Osteoblast (primary cell): Measurements from ENCODE around the gene ADGRE2. TPM values are rescaled to one million over a fixed set of nuclear protein-coding genes. Genes with fewer than 3 reads are reported as not detected.

Experiments
- DNase-seq: peaks from one replicate; pipeline ENCODE4 v3.0.0; 2011; ENCODE audit warnings: low spot score, mixed read lengths; ENCODE audit not compliant: insufficient read length; ENCODE audit errors: missing footprints
- H2AFZ ChIP-seq: 2 replicates; pipeline ENCODE4 v1.6.0; 2011; ENCODE audit warnings: mild to moderate bottlenecking, low read length
- H3K27ac ChIP-seq: 2 replicates; pipeline ENCODE4 v1.5.1; 2011; ENCODE audit warnings: mild to moderate bottlenecking, low read depth, low read length, moderate library complexity
- H3K27me3 ChIP-seq: 2 replicates; pipeline ENCODE4 v1.6.0; 2012; ENCODE audit warnings: mild to moderate bottlenecking, control low read depth, inconsistent platforms, low read length, moderate library complexity; ENCODE audit not compliant: insufficient read depth
- H3K36me3 ChIP-seq: 2 replicates; pipeline ENCODE4 v1.5.1; 2011; ENCODE audit warnings: mild to moderate bottlenecking, low read length, control low read depth, moderate library complexity; ENCODE audit not compliant: insufficient read depth
- H3K4me1 ChIP-seq: 2 replicates; pipeline ENCODE4 v1.5.1; 2011; ENCODE audit warnings: mild to moderate bottlenecking, low read length, control low read depth, moderate library complexity; ENCODE audit not compliant: insufficient read depth
- H3K4me2 ChIP-seq: 2 replicates; pipeline ENCODE4 v1.6.0; 2011; ENCODE audit warnings: mild to moderate bottlenecking, low read length; ENCODE audit not compliant: insufficient read depth
- H3K4me3 ChIP-seq: fragments of 200-600 bp; sonication (generic); 3 replicates; pipeline ENCODE4 v1.5.1; 2012; ENCODE audit warnings: mild to moderate bottlenecking, low read length, inconsistent platforms; ENCODE audit not compliant: insufficient read depth
- H3K79me2 ChIP-seq: 2 replicates; pipeline ENCODE4 v1.6.0; 2012; ENCODE audit warnings: mild to moderate bottlenecking, low read length, control low read depth, inconsistent platforms; ENCODE audit not compliant: insufficient read depth
- H3K9me3 ChIP-seq: 2 replicates; pipeline ENCODE4 v1.5.1; 2011; ENCODE audit warnings: low read depth, low read length, control low read depth
- H4K20me1 ChIP-seq: 2 replicates; pipeline ENCODE4 v1.6.0; 2012; ENCODE audit warnings: mild to moderate bottlenecking, low read length, control low read depth; ENCODE audit not compliant: insufficient read depth
- CTCF ChIP-seq: IDR thresholded peaks from 2 replicates; pipeline ENCODE4 v1.5.1; 2011; ENCODE audit warnings: mild to moderate bottlenecking, low read depth, low read length, moderate library complexity; ENCODE audit errors: extremely low read depth
- total RNA-seq: library from RNA; depleted of rRNA; stranded (reverse); fragments of >200 nt; gene quantifications from 2 replicates; pipeline ENCODE4 v1.2.3, GENCODE V29; 2012

The ADGRE2 gene
- total RNA-seq, 1 donor = 0.72 TPM

GRCh38 chr19:14718522-14719116, 59.7 kb downstream of the ADGRE2 start:
- Histone ChIP-seq H2AFZ (no peak overlapping the region), H3K4me1 (no peaks in the 10 kb centered on the region), H3K4me2 (no peak overlapping the region), H3K79me2 (no peaks in the 10 kb centered on the region), H3K27me3 (no peaks in the 10 kb centered on the region), H3K27ac (no peak overlapping the region), H4K20me1 (no peaks in the 10 kb centered on the region), H3K9me3 (peaks cover 50% of the 10 kb centered on the region), H3K4me3 (no peak overlapping the region), H3K36me3 (peaks cover 68% of the 10 kb centered on the region)
- no peak for DNase-seq
- TF ChIP-seq CTCF = no peak

- Histone ChIP-seq H3K27ac (no peak overlapping the region), H2AFZ (no peak overlapping the region), H3K79me2 (no peaks in the 10 kb centered on the region), H3K36me3 (peaks cover 67% of the 10 kb centered on the region), H4K20me1 (no peaks in the 10 kb centered on the region), H3K9me3 (peaks cover 41% of the 10 kb centered on the region), H3K4me1 (no peaks in the 10 kb centered on the region), H3K4me3 (no peak overlapping the region), H3K4me2 (no peak overlapping the region), H3K27me3 (no peaks in the 10 kb centered on the region)
- no peak for DNase-seq
- no peak for TF ChIP-seq CTCF
Measured at GRCh38 chr19:14715841-14716240, 62.5 kb downstream of the ADGRE2 start.

GRCh38 chr19:14704450-14704849, 73.9 kb downstream of the ADGRE2 start:
- Histone ChIP-seq H3K4me3 (no peak overlapping the region), H3K27me3 (no peaks in the 10 kb centered on the region), H3K4me2 (no peak overlapping the region), H2AFZ (no peak overlapping the region), H4K20me1 (no peaks in the 10 kb centered on the region), H3K9me3 (no peaks in the 10 kb centered on the region), H3K4me1 (no peaks in the 10 kb centered on the region), H3K79me2 (no peaks in the 10 kb centered on the region), H3K36me3 (peaks cover 76% of the 10 kb centered on the region), H3K27ac (no peak overlapping the region)
- DNase-seq = no peak
- TF ChIP-seq CTCF = no peak

- Histone ChIP-seq H3K27me3 (no peaks in the 10 kb centered on the region), H4K20me1 (no peaks in the 10 kb centered on the region), H3K27ac (no peak overlapping the region), H3K4me1 (no peaks in the 10 kb centered on the region), H3K9me3 (no peaks in the 10 kb centered on the region), H3K4me3 (no peak overlapping the region), H3K4me2 (no peak overlapping the region), H2AFZ (no peak overlapping the region), H3K36me3 (peaks cover 77% of the 10 kb centered on the region), H3K79me2 (no peaks in the 10 kb centered on the region)
- TF ChIP-seq CTCF = no peak
- no peak for DNase-seq
Measured at GRCh38 chr19:14703833-14704232, 74.5 kb downstream of the ADGRE2 start.
